ENCODE data around the gene HCN1. TPM values are rescaled to one million over a fixed set of nuclear protein-coding genes. Genes with fewer than 3 reads are reported as not detected.

Gene HCN1
- total RNA-seq, 2 donors from 2014 or later = 0.52 to 3.0 TPM

DNA sequence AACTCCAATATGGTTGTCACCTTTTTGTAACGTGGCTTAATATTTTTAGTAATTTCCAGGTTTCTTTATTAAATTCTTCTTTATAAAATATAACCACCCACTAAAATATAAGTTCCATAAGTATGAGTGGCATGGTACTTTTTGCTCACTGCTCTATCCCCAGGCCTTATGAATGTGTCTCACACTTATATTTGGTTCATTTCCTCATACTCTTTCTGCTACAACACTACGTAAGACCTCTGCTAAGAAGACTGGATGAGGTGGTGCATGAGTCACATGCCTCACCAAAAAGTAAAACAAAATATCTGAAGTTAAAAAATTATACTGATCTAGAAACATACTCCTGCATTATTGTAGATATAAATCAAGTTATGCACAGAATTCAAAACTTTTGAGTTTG lies 400.9 kb downstream of the HCN1 start:
- Histone ChIP-seq H3K36me3 (replicated peaks in 1 of 2; ENCODE audit: insufficient read depth in 1 of 2, low read depth in 2 of 2) (no peaks in the 10 kb centered on the region), H3K27me3 (no peaks in the 10 kb centered on the region), H3K27ac (no peak overlapping the region), H3K9me3 (no peaks in the 10 kb centered on the region), H3K4me1 (no peaks in the 10 kb centered on the region), H3K4me3 (no peak overlapping the region)
- ATAC-seq = no peak
- WGBS, 2 donors = 92 to 96% methylated on average over 2 of the region's 2 CpGs
- intact Hi-C loops (cut with DNase I) = no loop called here
- no peak for DNase-seq
- TF ChIP-seq POLR2A (IDR thresholded peaks at IDR 0.05) = no peak
- TF ChIP-seq, protein P1, sequence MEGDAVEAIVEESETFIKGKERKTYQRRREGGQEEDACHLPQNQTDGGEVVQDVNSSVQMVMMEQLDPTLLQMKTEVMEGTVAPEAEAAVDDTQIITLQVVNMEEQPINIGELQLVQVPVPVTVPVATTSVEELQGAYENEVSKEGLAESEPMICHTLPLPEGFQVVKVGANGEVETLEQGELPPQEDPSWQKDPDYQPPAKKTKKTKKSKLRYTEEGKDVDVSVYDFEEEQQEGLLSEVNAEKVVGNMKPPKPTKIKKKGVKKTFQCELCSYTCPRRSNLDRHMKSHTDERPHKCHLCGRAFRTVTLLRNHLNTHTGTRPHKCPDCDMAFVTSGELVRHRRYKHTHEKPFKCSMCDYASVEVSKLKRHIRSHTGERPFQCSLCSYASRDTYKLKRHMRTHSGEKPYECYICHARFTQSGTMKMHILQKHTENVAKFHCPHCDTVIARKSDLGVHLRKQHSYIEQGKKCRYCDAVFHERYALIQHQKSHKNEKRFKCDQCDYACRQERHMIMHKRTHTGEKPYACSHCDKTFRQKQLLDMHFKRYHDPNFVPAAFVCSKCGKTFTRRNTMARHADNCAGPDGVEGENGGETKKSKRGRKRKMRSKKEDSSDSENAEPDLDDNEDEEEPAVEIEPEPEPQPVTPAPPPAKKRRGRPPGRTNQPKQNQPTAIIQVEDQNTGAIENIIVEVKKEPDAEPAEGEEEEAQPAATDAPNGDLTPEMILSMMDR (IDR thresholded peaks at IDR 0.05) = no peak

DNA sequence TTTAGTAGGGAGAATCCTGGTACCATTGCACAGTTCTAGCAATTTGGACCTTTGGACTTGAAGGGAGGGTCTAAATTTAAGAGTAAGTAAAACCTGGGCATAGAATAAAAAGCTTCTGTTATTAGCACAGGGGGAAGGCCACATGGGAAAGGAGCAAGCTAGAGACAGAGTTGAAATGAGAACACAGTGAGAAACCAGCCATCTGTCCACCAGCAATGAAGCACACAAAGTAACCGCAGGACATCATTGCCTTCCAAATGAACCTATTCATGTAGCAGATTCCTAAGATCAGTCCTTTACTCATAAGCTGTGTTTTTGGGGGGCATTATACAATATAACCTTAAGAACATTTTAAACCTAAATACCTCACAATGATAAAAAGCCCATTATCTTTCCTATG lies 407.4 kb downstream of the HCN1 start:
- Histone ChIP-seq H3K4me1 (no peaks in the 10 kb centered on the region), H3K9me3 (no peaks in the 10 kb centered on the region), H3K27ac (no peak overlapping the region), H3K4me3 (no peak overlapping the region), H3K36me3 (replicated peaks in 1 of 2; ENCODE audit: insufficient read depth in 1 of 2, low read depth in 2 of 2) (no peaks in the 10 kb centered on the region), H3K27me3 (no peaks in the 10 kb centered on the region)
- TF ChIP-seq, protein P1 (IDR thresholded peaks at IDR 0.05) = no peak
- no peak for TF ChIP-seq POLR2A (IDR thresholded peaks at IDR 0.05)
- 25 to 38% methylated on average over 1 of the region's 1 CpG for WGBS, 2 donors
- ATAC-seq (no peak), DNase-seq (peak in 1 of 4 donors; percentile 29)
- intact Hi-C loops (cut with DNase I) = no loop called here

DNA sequence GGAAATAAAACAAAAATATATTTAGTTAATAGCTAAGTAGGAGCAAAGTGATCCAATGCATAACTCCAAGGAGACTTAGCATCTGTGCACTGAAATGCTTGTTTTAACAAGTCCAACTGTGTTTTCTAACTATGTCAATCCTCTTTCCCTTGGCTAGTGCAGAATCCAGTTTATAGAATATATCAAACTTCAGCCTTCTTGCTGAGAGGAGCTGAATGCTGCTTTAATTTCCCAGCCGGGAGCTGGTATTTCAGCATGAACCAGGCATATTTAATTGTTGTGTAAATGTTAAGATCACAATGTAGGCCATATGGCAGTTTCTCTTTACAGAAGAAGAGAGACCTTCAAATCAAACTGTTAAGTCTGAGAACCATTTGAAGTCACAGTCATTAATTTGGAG lies 411.7 kb downstream of the HCN1 start:
- TF ChIP-seq POLR2A (IDR thresholded peaks at IDR 0.05) = no peak
- TF ChIP-seq, protein P1 (IDR thresholded peaks at IDR 0.05) = no peak
- Histone ChIP-seq H3K9me3 (no peaks in the 10 kb centered on the region), H3K36me3 (replicated peaks in 1 of 2; ENCODE audit: insufficient read depth in 1 of 2, low read depth in 2 of 2) (no peaks in the 10 kb centered on the region), H3K27me3 (no peaks in the 10 kb centered on the region), H3K27ac (no peak overlapping the region), H3K4me1 (no peaks in the 10 kb centered on the region), H3K4me3 (no peak overlapping the region)
- intact Hi-C loops (cut with DNase I) = no loop called here
- DNase-seq (no peak), ATAC-seq (no peak)
- 73 to 85% methylated on average over 1 of the region's 1 CpG for WGBS, 2 donors

DNA sequence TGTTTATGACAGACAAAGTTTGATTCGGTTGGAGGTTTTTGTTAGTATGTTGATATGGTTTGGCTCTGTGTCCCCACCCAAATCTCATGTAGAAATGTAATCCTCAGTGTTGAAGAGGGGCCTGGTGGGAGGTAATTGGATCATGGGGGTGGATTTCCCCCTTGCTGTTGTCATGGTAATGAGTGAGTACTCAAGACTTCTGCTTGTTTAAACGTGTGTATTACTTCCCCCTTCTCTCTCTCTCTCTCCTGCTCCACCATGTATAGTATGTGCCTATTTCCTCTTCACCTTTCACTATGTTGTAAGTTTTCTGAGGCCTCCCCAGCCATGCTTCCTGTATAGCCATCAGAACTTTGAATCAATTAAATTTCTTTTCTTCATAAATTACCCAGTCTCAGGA lies 415.1 kb downstream of the HCN1 start:
- Histone ChIP-seq H3K9me3 (no peaks in the 10 kb centered on the region), H3K36me3 (replicated peaks in 1 of 2; ENCODE audit: insufficient read depth in 1 of 2, low read depth in 2 of 2) (no peaks in the 10 kb centered on the region), H3K27me3 (no peaks in the 10 kb centered on the region), H3K4me1 (no peaks in the 10 kb centered on the region), H3K27ac (no peak overlapping the region), H3K4me3 (no peak overlapping the region)
- ATAC-seq (no peak), DNase-seq (no peak)
- WGBS, 2 donors = 69 to 72% methylated on average over 2 of the region's 2 CpGs
- intact Hi-C loops (cut with DNase I) = no loop called here
- TF ChIP-seq, protein P1 (IDR thresholded peaks at IDR 0.05) = no peak
- TF ChIP-seq POLR2A (IDR thresholded peaks at IDR 0.05) = no peak

DNA sequence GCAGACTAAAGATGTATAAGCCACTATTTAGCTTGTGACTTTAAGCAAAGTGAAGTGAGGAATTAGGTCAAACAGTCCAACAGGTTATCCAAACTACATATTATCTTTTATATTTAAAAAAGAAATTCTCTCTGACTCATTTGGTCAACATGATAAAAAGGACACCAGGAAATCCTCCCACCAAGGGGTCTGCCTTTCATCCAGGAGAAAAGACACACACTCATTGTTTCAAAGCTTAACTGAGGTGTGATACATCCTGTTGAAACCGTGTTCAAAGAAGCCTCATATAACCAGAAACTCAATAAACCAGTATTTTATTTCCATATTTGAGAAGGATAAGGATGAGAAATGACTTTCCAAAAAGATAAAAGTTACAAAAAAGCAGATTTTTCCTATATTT lies 417.1 kb downstream of the HCN1 start:
- Histone ChIP-seq H3K27ac (no peak overlapping the region), H3K36me3 (replicated peaks in 1 of 2; ENCODE audit: insufficient read depth in 1 of 2, low read depth in 2 of 2) (no peaks in the 10 kb centered on the region), H3K4me1 (no peaks in the 10 kb centered on the region), H3K9me3 (no peaks in the 10 kb centered on the region), H3K4me3 (no peak overlapping the region), H3K27me3 (no peaks in the 10 kb centered on the region)
- TF ChIP-seq POLR2A (IDR thresholded peaks at IDR 0.05) = no peak
- TF ChIP-seq, protein P1 (IDR thresholded peaks at IDR 0.05) = no peak
- intact Hi-C loops (cut with DNase I) = no loop called here
- ATAC-seq (no peak), DNase-seq (no peak)
- WGBS, 2 donors = 50 to 67% methylated on average over 1 of the region's 1 CpG
